ENCODE measurements around the gene WFDC9.
A peak's percentile ranks its signal among the peaks of the same experiment; 100 is the strongest.

The WFDC9 gene

GRCh38 chr20:45621593-45621992 is 9.5 kb downstream of the WFDC9 start:
- TF ChIP-seq CTCF (IDR thresholded peaks at IDR 0.05; ENCODE audit: control insufficient read depth, insufficient read depth, low read depth, low read length, missing control alignments): no peak
- DNase-seq (ENCODE audit: low read depth): no peak
- no peak overlapping the region for H3K4me3 ChIP-seq (ENCODE audit: control insufficient read depth, low read depth, low read length)

GRCh38 chr20:45617591-45617990 is 13.5 kb downstream of the WFDC9 start:
- DNase-seq (ENCODE audit: low read depth): no peak
- TF ChIP-seq CTCF (IDR thresholded peaks at IDR 0.05; ENCODE audit: control insufficient read depth, insufficient read depth, low read depth, low read length, missing control alignments): no peak
- no peak overlapping the region for H3K4me3 ChIP-seq (ENCODE audit: control insufficient read depth, low read depth, low read length)

- no peak for DNase-seq (ENCODE audit: low read depth)
- TF ChIP-seq CTCF (IDR thresholded peaks at IDR 0.05; ENCODE audit: control insufficient read depth, insufficient read depth, low read depth, low read length, missing control alignments): no peak
- H3K4me3 ChIP-seq (ENCODE audit: control insufficient read depth, low read depth, low read length): no peak overlapping the region
These were observed 18.8 kb downstream of the WFDC9 start for GRCh38 chr20:45612314-45612713.

GRCh38 chr20:45611054-45611453 is 20.0 kb downstream of the WFDC9 start:
- DNase-seq (ENCODE audit: low read depth): peak; percentile 81
- TF ChIP-seq CTCF (IDR thresholded peaks at IDR 0.05; ENCODE audit: control insufficient read depth, insufficient read depth, low read depth, low read length, missing control alignments): no peak
- no peak overlapping the region for H3K4me3 ChIP-seq (ENCODE audit: control insufficient read depth, low read depth, low read length)

- no peak overlapping the region for H3K4me3 ChIP-seq (ENCODE audit: control insufficient read depth, low read depth, low read length)
- no peak for DNase-seq (ENCODE audit: low read depth)
- TF ChIP-seq CTCF (IDR thresholded peaks at IDR 0.05; ENCODE audit: control insufficient read depth, insufficient read depth, low read depth, low read length, missing control alignments): no peak
These were observed 23.3 kb downstream of the WFDC9 start for GRCh38 chr20:45607810-45608209.

- H3K4me3 ChIP-seq (ENCODE audit: control insufficient read depth, low read depth, low read length): no peak overlapping the region
- no peak for TF ChIP-seq CTCF (IDR thresholded peaks at IDR 0.05; ENCODE audit: control insufficient read depth, insufficient read depth, low read depth, low read length, missing control alignments)
- DNase-seq (ENCODE audit: low read depth): no peak
These were observed 35.8 kb downstream of the WFDC9 start for GRCh38 chr20:45595235-45595634.

- TF ChIP-seq CTCF (IDR thresholded peaks at IDR 0.05; ENCODE audit: control insufficient read depth, insufficient read depth, low read depth, low read length, missing control alignments): no peak
- DNase-seq (ENCODE audit: low read depth): no peak
- H3K4me3 ChIP-seq (ENCODE audit: control insufficient read depth, low read depth, low read length): no peak overlapping the region
These were observed 37.6 kb downstream of the WFDC9 start for GRCh38 chr20:45593498-45593897.
